SK-N-SH (cell line): ENCODE measurements around the gene DCLK1. TPM values are rescaled to one million over a fixed set of nuclear protein-coding genes. Genes with fewer than 3 reads are reported as not detected.

Experiments
- CTCF ChIA-PET: fragments of 300-600, 350-600 bp; formaldehyde crosslinking; extraction: SDS; loops from one replicate; lab custom pipeline; 2021; lab: Yijun Ruan, JAX
- POLR2A ChIA-PET: fragments of 350-600 bp; sonication (Branson Sonifier 250); formaldehyde crosslinking; extraction: SDS; loops from one replicate; lab custom pipeline; 2020; ENCODE audit warnings: antibody characterized with exemption, inconsistent platforms; lab: Yijun Ruan, JAX
- DNase-seq: peaks from one replicate; pipeline ENCODE4 v3.0.0; 2012
- H2AFZ ChIP-seq: fragments of 200-600 bp; sonication (generic); 2 replicates; pipeline ENCODE4 v1.8.1; 2016; ENCODE audit warnings: antibody characterized with exemption, mild to moderate bottlenecking, low read depth
- H3F3A ChIP-seq: fragments of 200-600 bp; sonication (generic); replicated peaks from 2 replicates; pipeline ENCODE3; 2016; ENCODE audit warnings: antibody characterized with exemption, mild to moderate bottlenecking; ENCODE audit not compliant: insufficient read depth
- H3K27ac ChIP-seq, 2 experiments: fragments of 200-500 bp in 1 of 2; fragments of 200-600 bp in 1 of 2; sonication (Bioruptor generic) in 1 of 2; sonication (generic), shearing (Covaris generic) in 1 of 2; 2 replicates each; pipeline versions ENCODE4 v1.5.1 to v1.6.1; 2014 to 2016; ENCODE audit warnings: low read depth in 2 of 2, inconsistent platforms in 1 of 2, low read length in 1 of 2, mild to moderate bottlenecking in 1 of 2, mixed read lengths in 1 of 2
- H3K27me3 ChIP-seq: fragments of 200-600 bp; sonication (generic), shearing (Covaris generic); 2 replicates; pipeline ENCODE4 v1.6.1; 2016; ENCODE audit warnings: mixed run types; ENCODE audit not compliant: insufficient read depth
- H3K36me3 ChIP-seq, 2 experiments: fragments of 200-500 bp in 1 of 2; fragments of 200-600 bp in 1 of 2; sonication (Bioruptor generic) in 1 of 2; sonication (generic) in 1 of 2; replicated peaks in 1 of 2; 2 replicates each; pipeline versions ENCODE3 to v1.5.1; 2014 to 2016; ENCODE audit warnings: low read length in 1 of 2, mild to moderate bottlenecking in 1 of 2; ENCODE audit not compliant: insufficient read depth in 2 of 2, control insufficient read depth in 1 of 2
- H3K4me1 ChIP-seq, 2 experiments: fragments of 200-500 bp in 1 of 2; fragments of 200-600 bp in 1 of 2; sonication (Bioruptor generic) in 1 of 2; sonication (generic), shearing (Covaris generic) in 1 of 2; 2 replicates each; pipeline versions ENCODE4 v1.5.1 to v1.6.1; 2014 to 2016; ENCODE audit warnings: low read depth in 1 of 2, low read length in 1 of 2, mixed run types in 1 of 2; ENCODE audit not compliant: insufficient read depth in 2 of 2, control insufficient read depth in 1 of 2
- H3K4me2 ChIP-seq: fragments of 200-600 bp; sonication (generic), shearing (Covaris generic); 2 replicates; pipeline ENCODE4 v1.6.1; 2017; ENCODE audit warnings: mixed run types
- H3K4me3 ChIP-seq, 2 experiments: fragments of 200-500 bp in 1 of 2; fragments of 200-600 bp in 1 of 2; sonication (Bioruptor generic) in 1 of 2; sonication (generic), shearing (Covaris generic) in 1 of 2; 2 replicates each; pipeline versions ENCODE4 v1.5.1 to v1.8.1; 2014 to 2016; ENCODE audit warnings: low read depth in 2 of 2, inconsistent platforms in 1 of 2, low read length in 1 of 2, mild to moderate bottlenecking in 1 of 2, mixed read lengths in 1 of 2, moderate library complexity in 1 of 2
- H3K79me2 ChIP-seq: fragments of 200-600 bp; sonication (generic); 2 replicates; pipeline ENCODE4 v1.8.1; 2017; ENCODE audit warnings: mild to moderate bottlenecking; ENCODE audit not compliant: insufficient read depth
- H3K9ac ChIP-seq: fragments of 200-600 bp; sonication (generic); 2 replicates; pipeline ENCODE4 v1.6.1; 2017; ENCODE audit warnings: mixed run types
- H3K9me2 ChIP-seq: fragments of 200-600 bp; sonication (generic); 2 replicates; pipeline ENCODE4 v1.6.1; 2017; ENCODE audit warnings: mixed run types
- H3K9me3 ChIP-seq: fragments of 200-600 bp; sonication (generic); 2 replicates; pipeline ENCODE4 v1.6.1; 2017; ENCODE audit warnings: mixed run types, mild to moderate bottlenecking, moderate library complexity
- H4K20me1 ChIP-seq: fragments of 200-600 bp; sonication (generic); 2 replicates; pipeline ENCODE4 v1.6.1; 2017; ENCODE audit warnings: mild to moderate bottlenecking, mixed run types; ENCODE audit not compliant: insufficient read depth
- CHD2 ChIP-seq: fragments of 150-350 bp; IDR thresholded peaks from 2 replicates; pipeline ENCODE4 v1.6.1; 2018; ENCODE audit warnings: low read length; ENCODE audit not compliant: partially characterized antibody
- ELF1 ChIP-seq: IDR thresholded peaks from 2 replicates; pipeline ENCODE4 v1.4.0; 2012
- FOXM1 ChIP-seq: IDR thresholded peaks from 2 replicates; pipeline ENCODE4 v1.4.0; 2012; ENCODE audit warnings: low read depth, mild to moderate bottlenecking
- GABPA ChIP-seq: IDR thresholded peaks from 2 replicates; pipeline ENCODE4 v1.4.0; 2012; ENCODE audit warnings: low read depth, mild to moderate bottlenecking
- MXI1 ChIP-seq: IDR thresholded peaks from 2 replicates; pipeline ENCODE4 v1.6.1; 2012; ENCODE audit warnings: mild to moderate bottlenecking, low read depth, low read length, improper control_type of control experiment
- POLR2AphosphoS5 ChIP-seq: IDR thresholded peaks from 2 replicates; pipeline ENCODE4 v1.6.1; 2012; ENCODE audit warnings: low read depth, low read length
- REST ChIP-seq: IDR thresholded peaks from 2 replicates; pipeline ENCODE4 v1.6.1; 2012; ENCODE audit warnings: mild to moderate bottlenecking, low read depth, low read length, moderate library complexity
- SIN3A ChIP-seq: IDR thresholded peaks from 2 replicates; pipeline ENCODE4 v1.6.1; 2012; ENCODE audit warnings: low read depth, mild to moderate bottlenecking, low read length, moderate library complexity, borderline replicate concordance
- TEAD4 ChIP-seq: IDR thresholded peaks from 2 replicates; pipeline ENCODE4 v1.4.0; 2012; ENCODE audit warnings: mild to moderate bottlenecking, borderline replicate concordance; ENCODE audit not compliant: insufficient read depth
- USF2 ChIP-seq: fragments of 150-350 bp; IDR thresholded peaks from 2 replicates; pipeline ENCODE4 v1.6.1; 2017; ENCODE audit warnings: antibody characterized with exemption, low read length, low read depth, borderline replicate concordance
- ZBTB33 ChIP-seq: IDR thresholded peaks from 2 replicates; pipeline ENCODE4 v1.4.0; 2012; ENCODE audit warnings: low read depth, borderline replicate concordance
- WGBS: methylation state at CpG from one replicate; pipeline ENCODE4 v1.1.6; 2017; ENCODE audit warnings: low lambda C conversion rate; 5-methylcytosine and 5-hydroxymethylcytosine counted together
- polyA plus RNA-seq, 3 experiments: library from polyadenylated mRNA; depleted of rRNA; stranded (reverse); fragments of >200 nt; gene quantifications; 2 replicates each; pipeline ENCODE4 v1.2.3, GENCODE V29; 2012
- TF ChIP-seq, protein P1 (sequence below): IDR thresholded peaks from 2 replicates; pipeline ENCODE4; 2012
- TF ChIP-seq, protein P2 (sequence below): IDR thresholded peaks from 2 replicates; pipeline ENCODE4 v1.4.0; 2012; ENCODE audit warnings: low read depth
- TF ChIP-seq, protein P3 (sequence below): fragments of 200-600 bp; sonication (generic); IDR thresholded peaks from 2 replicates; pipeline ENCODE4 v1.6.1; 2017; ENCODE audit warnings: antibody characterized with exemption, mild to moderate bottlenecking, moderate library complexity

DCLK1 gene
- polyA plus RNA-seq, 1 of the 3 experiments (the other 2 are of a cell fraction) = 1.1 TPM

DNA sequence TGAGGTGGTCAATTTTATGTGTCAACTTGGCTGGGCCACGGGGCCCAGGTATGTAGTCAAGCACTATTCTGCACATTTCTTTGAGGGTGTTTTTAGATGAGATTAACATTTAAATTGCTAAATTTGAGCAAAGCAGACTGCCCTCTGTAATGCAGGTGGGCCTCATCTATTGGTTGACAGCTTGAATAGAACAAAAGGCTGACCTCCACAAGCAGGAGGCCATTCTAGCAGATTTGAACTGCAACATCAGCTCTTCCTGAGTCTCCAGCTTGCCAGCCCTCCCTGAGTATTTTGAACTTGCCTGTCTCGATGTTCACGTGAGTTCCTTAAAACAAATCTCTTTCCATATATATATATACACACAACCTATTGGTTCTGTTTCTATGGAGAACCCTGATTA is 134.8 kb downstream of the DCLK1 start:
- Histone ChIP-seq H3K27ac (no peak overlapping the region), H3K36me3 (no peaks in the 10 kb centered on the region), H3K9me3 (no peaks in the 10 kb centered on the region), H3K4me2 (no peak overlapping the region), H3K9me2 (no peaks in the 10 kb centered on the region), H3K79me2 (no peaks in the 10 kb centered on the region), H3K4me1 (peaks cover 13 to 16% of the 10 kb centered on the region in 2 experiments), H3K27me3 (no peaks in the 10 kb centered on the region), H2AFZ (no peak overlapping the region), H3K4me3 (no peak overlapping the region), H3K9ac (no peak overlapping the region), H4K20me1 (no peaks in the 10 kb centered on the region), H3F3A (peaks cover 18% of the 10 kb centered on the region)
- POLR2A ChIA-PET = no interaction called here
- 86% methylated on average over 3 of the region's 3 CpGs for whole genome bisulfite sequencing
- DNase-seq = no peak
- CTCF ChIA-PET = no interaction called here
- TF ChIP-seq, protein P1, sequence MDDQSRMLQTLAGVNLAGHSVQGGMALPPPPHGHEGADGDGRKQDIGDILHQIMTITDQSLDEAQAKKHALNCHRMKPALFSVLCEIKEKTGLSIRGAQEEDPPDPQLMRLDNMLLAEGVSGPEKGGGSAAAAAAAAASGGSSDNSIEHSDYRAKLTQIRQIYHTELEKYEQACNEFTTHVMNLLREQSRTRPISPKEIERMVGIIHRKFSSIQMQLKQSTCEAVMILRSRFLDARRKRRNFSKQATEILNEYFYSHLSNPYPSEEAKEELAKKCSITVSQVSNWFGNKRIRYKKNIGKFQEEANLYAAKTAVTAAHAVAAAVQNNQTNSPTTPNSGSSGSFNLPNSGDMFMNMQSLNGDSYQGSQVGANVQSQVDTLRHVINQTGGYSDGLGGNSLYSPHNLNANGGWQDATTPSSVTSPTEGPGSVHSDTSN = no peak
- TF ChIP-seq POLR2AphosphoS5 (no peak), FOXM1 (no peak), TEAD4 (no peak), REST (no peak), CHD2 (no peak), GABPA (no peak), SIN3A (no peak), USF2 (no peak), ZBTB33 (no peak), MXI1 (no peak), ELF1 (no peak)
- TF ChIP-seq, protein P2, sequence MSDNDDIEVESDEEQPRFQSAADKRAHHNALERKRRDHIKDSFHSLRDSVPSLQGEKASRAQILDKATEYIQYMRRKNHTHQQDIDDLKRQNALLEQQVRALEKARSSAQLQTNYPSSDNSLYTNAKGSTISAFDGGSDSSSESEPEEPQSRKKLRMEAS = no peak
- TF ChIP-seq, protein P3, sequence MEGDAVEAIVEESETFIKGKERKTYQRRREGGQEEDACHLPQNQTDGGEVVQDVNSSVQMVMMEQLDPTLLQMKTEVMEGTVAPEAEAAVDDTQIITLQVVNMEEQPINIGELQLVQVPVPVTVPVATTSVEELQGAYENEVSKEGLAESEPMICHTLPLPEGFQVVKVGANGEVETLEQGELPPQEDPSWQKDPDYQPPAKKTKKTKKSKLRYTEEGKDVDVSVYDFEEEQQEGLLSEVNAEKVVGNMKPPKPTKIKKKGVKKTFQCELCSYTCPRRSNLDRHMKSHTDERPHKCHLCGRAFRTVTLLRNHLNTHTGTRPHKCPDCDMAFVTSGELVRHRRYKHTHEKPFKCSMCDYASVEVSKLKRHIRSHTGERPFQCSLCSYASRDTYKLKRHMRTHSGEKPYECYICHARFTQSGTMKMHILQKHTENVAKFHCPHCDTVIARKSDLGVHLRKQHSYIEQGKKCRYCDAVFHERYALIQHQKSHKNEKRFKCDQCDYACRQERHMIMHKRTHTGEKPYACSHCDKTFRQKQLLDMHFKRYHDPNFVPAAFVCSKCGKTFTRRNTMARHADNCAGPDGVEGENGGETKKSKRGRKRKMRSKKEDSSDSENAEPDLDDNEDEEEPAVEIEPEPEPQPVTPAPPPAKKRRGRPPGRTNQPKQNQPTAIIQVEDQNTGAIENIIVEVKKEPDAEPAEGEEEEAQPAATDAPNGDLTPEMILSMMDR = no peak
